ENCODE measurements around the gene MYADM. TPM values are rescaled to one million over a fixed set of nuclear protein-coding genes. Genes with fewer than 3 reads are reported as not detected.

Gene MYADM
- total RNA-seq, 1 donor from 2014 or later = 96.0 TPM

DNA sequence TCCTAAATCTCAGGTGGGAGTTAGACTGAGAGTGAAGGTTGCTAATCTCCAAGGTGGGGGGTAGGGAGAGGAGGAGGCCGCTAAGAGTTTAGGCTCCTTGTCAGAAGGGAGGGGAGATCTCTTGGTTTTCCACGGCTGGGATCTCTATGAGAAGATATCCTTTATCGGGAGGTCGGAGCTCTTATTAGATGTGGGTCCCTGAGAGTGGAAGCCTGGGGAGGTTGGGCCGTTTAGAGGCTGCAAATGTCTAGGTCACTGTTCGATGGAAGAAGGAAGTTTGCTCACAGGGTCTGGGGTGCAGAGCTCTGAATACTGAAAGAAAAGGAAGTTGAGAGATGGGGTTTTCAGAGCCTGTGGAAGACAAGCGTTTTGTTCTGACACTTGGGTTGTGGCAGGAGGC lies 3.8 kb downstream of the MYADM start:
- TF ChIP-seq, protein P1, sequence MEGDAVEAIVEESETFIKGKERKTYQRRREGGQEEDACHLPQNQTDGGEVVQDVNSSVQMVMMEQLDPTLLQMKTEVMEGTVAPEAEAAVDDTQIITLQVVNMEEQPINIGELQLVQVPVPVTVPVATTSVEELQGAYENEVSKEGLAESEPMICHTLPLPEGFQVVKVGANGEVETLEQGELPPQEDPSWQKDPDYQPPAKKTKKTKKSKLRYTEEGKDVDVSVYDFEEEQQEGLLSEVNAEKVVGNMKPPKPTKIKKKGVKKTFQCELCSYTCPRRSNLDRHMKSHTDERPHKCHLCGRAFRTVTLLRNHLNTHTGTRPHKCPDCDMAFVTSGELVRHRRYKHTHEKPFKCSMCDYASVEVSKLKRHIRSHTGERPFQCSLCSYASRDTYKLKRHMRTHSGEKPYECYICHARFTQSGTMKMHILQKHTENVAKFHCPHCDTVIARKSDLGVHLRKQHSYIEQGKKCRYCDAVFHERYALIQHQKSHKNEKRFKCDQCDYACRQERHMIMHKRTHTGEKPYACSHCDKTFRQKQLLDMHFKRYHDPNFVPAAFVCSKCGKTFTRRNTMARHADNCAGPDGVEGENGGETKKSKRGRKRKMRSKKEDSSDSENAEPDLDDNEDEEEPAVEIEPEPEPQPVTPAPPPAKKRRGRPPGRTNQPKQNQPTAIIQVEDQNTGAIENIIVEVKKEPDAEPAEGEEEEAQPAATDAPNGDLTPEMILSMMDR (IDR thresholded peaks at IDR 0.05; ENCODE audit: borderline replicate concordance) = no peak
- H3K9me3 ChIP-seq (replicated peaks) = no peaks in the 10 kb centered on the region
- DNase-seq = no peak
- H3K4me1 ChIP-seq = peaks cover 71% of the 10 kb centered on the region
- no peaks in the 10 kb centered on the region for H3K27me3 ChIP-seq (ENCODE audit: low read depth)
- H3K36me3 ChIP-seq = peaks cover 47% of the 10 kb centered on the region
- intact Hi-C loops (cut with micrococcal nuclease) = no loop called here
- H3K27ac ChIP-seq (replicated peaks) = peak overlapping the region; percentile 33
- H3K4me3 ChIP-seq = no peak overlapping the region

DNA sequence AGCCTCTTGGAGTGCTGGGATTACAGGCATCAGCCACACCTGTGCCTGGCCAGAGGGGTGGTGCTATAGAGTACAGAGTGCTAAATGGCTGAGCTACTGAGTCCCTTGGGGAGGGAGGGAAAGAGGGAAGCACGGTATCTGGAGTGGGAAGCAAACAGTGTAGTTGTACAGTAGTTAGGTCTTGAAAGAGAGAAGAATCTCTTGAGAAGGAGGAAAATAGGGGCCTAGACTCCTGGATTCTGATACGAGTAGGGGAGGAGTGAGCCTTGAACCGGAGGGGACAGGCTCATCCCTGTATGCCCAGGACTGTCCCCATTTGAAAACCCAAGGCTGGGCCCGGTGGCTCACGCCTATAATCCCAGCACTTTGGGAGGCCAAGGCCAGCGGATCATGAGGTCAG lies 5.1 kb downstream of the MYADM start:
- TF ChIP-seq, protein P1 (IDR thresholded peaks at IDR 0.05; ENCODE audit: borderline replicate concordance) = no peak
- intact Hi-C loops (cut with micrococcal nuclease) = no loop called here
- DNase-seq = no peak
- H3K4me3 ChIP-seq = no peak overlapping the region
- no peak overlapping the region for H3K27ac ChIP-seq (replicated peaks)
- H3K4me1 ChIP-seq = peaks cover 60% of the 10 kb centered on the region
- H3K27me3 ChIP-seq (ENCODE audit: low read depth) = no peaks in the 10 kb centered on the region
- H3K9me3 ChIP-seq (replicated peaks) = no peaks in the 10 kb centered on the region
- H3K36me3 ChIP-seq = peaks cover 50% of the 10 kb centered on the region

DNA sequence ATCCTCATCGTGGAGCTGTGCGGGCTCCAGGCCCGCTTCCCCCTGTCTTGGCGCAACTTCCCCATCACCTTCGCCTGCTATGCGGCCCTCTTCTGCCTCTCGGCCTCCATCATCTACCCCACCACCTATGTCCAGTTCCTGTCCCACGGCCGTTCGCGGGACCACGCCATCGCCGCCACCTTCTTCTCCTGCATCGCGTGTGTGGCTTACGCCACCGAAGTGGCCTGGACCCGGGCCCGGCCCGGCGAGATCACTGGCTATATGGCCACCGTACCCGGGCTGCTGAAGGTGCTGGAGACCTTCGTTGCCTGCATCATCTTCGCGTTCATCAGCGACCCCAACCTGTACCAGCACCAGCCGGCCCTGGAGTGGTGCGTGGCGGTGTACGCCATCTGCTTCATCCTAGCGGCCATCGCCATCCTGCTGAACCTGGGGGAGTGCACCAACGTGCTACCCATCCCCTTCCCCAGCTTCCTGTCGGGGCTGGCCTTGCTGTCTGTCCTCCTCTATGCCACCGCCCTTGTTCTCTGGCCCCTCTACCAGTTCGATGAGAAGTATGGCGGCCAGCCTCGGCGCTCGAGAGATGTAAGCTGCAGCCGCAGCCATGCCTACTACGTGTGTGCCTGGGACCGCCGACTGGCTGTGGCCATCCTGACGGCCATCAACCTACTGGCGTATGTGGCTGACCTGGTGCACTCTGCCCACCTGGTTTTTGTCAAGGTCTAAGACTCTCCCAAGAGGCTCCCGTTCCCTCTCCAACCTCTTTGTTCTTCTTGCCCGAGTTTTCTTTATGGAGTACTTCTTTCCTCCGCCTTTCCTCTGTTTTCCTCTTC lies 6.3 kb downstream of the MYADM start:
- no peaks in the 10 kb centered on the region for H3K27me3 ChIP-seq (ENCODE audit: low read depth)
- H3K9me3 ChIP-seq (replicated peaks) = no peaks in the 10 kb centered on the region
- TF ChIP-seq, protein P1 (IDR thresholded peaks at IDR 0.05; ENCODE audit: borderline replicate concordance) = no peak
- no peak overlapping the region for H3K27ac ChIP-seq (replicated peaks)
- H3K4me1 ChIP-seq = peaks cover 54% of the 10 kb centered on the region
- intact Hi-C loops (cut with micrococcal nuclease) = no loop called here
- H3K36me3 ChIP-seq = peaks cover 50% of the 10 kb centered on the region
- DNase-seq = no peak
- no peak overlapping the region for H3K4me3 ChIP-seq

DNA sequence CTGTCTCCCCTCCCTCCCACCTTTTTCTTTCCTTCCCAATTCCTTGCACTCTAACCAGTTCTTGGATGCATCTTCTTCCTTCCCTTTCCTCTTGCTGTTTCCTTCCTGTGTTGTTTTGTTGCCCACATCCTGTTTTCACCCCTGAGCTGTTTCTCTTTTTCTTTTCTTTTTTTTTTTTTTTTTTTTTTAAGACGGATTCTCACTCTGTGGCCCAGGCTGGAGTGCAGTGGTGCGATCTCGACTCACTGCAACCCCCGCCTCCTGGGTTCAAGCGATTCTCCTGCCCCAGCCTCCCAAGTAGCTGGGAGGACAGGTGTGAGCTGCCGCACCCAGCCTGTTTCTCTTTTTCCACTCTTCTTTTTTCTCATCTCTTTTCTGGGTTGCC lies 6.9 kb downstream of the MYADM start:
- peaks cover 2% of the 10 kb centered on the region for H3K27me3 ChIP-seq (ENCODE audit: low read depth)
- peaks cover 50% of the 10 kb centered on the region for H3K36me3 ChIP-seq
- DNase-seq = no peak
- H3K9me3 ChIP-seq (replicated peaks) = no peaks in the 10 kb centered on the region
- H3K4me1 ChIP-seq = peaks cover 52% of the 10 kb centered on the region
- TF ChIP-seq, protein P1 (IDR thresholded peaks at IDR 0.05; ENCODE audit: borderline replicate concordance) = no peak
- intact Hi-C loops (cut with micrococcal nuclease) = no loop called here
- no peak overlapping the region for H3K27ac ChIP-seq (replicated peaks)
- no peak overlapping the region for H3K4me3 ChIP-seq

DNA sequence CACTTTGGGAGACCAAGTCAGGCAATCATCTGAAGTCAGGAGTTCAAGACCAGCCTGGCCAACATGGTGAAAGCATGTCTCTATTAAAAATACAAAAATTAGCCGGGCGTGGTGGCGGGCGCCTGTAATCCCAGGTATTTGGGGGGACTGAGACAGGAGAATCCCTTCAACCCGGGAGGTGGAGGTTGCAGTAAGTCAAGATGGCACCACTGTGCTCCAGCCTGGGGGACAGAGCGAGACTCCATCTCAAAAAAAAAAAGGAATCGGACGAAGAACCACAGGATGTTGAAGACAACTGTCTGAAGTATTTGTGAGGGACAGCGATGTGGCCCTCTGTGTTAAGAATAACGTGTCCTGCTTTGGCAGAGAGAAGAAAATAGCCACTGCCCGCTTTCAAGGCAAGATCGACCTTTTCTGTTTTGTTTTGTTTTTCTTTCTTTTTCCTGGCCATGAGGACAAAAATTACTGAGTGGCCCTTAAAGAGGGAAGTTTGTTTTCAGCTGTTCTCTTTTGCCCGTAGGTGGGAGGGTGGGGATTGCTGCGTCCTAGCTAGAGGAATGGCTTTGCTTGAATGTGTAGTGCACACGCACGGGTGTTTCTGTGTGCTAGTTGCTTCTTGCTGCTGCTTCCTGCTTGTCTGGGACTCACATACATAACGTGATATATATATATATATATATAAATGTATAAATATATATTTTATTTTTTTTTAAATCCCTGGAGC lies 8.1 kb downstream of the MYADM start:
- H3K36me3 ChIP-seq = peaks cover 50% of the 10 kb centered on the region
- DNase-seq = no peak

More for the DNA sequence above, 8.1 kb downstream of the MYADM start:
- H3K27me3 ChIP-seq (ENCODE audit: low read depth) = peaks cover 9% of the 10 kb centered on the region
- no peaks in the 10 kb centered on the region for H3K9me3 ChIP-seq (replicated peaks)
- H3K4me1 ChIP-seq = peaks cover 49% of the 10 kb centered on the region
- TF ChIP-seq, protein P1 (IDR thresholded peaks at IDR 0.05; ENCODE audit: borderline replicate concordance) = no peak
- H3K4me3 ChIP-seq = no peak overlapping the region
- no peak overlapping the region for H3K27ac ChIP-seq (replicated peaks)
- intact Hi-C loops (cut with micrococcal nuclease) = no loop called here
